GM21390 (cell line): Measurements from ENCODE around the gene BICDL2.

Experiments
- ATAC-seq: cut with Tn5 transposase; IDR thresholded peaks from one replicate; pipeline ENCODE4 v1.9.1; 2021; ENCODE audit not compliant: unreplicated experiment

The BICDL2 gene

DNA sequence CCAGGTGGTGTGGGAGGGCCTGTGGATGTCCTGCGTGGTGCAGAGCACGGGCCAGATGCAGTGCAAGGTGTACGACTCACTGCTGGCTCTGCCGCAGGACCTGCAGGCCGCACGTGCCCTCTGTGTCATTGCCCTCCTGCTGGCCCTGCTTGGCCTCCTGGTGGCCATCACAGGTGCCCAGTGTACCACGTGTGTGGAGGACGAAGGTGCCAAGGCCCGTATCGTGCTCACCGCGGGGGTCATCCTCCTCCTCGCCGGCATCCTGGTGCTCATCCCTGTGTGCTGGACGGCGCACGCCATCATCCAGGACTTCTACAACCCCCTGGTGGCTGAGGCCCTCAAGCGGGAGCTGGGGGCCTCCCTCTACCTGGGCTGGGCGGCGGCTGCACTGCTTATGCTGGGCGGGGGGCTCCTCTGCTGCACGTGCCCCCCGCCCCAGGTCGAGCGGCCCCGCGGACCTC is 23.2 kb downstream of the BICDL2 start:
- ATAC-seq = no peak

- no peak for ATAC-seq
Measured at GRCh38 chr16:3012828-3013420, 23.8 kb downstream of the BICDL2 start, which contains the start of gene CLDN9. Gene CLDN9 (plus strand): TSS chr16:3012923. CDS start chr16:3013363, 440 bp downstream.

DNA sequence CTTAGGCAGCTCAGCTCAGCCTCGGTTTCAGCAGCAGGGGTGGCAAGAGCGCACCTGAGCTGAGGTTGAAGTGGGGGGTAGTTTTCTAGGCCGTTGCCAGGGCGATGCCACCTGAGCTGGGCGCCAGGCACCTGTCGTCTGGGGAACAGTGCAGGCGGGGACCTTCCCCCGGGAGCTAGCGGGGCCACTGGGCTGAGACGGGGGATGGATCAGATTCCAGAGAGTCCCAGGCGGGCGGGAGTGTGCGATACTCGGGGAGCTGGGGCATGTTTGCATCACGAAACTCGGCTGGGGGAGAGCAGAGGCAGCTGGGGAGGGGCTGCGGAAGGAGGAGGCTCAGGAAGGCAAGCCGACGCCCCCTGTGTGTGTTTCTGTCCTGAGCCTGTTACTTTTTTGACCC is 24.5 kb downstream of the BICDL2 start:
- ATAC-seq = no peak

- ATAC-seq = no peak
Measured at GRCh38 chr16:3010510-3010909, 26.2 kb downstream of the BICDL2 start.

- ATAC-seq = no peak
Measured at GRCh38 chr16:3009568-3010390, 27.0 kb downstream of the BICDL2 start.

DNA sequence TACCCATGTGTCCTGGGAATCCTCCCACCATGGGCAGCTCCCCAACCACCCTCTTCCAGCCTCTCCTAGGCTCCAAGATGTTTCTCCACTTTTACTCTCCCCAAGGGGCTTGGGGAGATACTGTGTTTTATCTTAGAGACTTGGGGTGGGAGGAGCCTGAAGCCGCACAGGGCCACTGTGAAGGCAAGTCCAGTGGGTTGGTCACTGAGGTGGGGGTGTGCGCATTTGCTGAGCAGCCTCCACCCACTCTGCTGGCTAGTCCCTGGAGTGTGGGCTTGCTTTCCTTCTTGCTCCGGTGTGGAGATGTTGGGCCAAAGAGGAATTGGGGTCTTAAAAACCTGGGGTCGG is 28.1 kb downstream of the BICDL2 start:
- ATAC-seq = no peak

DNA sequence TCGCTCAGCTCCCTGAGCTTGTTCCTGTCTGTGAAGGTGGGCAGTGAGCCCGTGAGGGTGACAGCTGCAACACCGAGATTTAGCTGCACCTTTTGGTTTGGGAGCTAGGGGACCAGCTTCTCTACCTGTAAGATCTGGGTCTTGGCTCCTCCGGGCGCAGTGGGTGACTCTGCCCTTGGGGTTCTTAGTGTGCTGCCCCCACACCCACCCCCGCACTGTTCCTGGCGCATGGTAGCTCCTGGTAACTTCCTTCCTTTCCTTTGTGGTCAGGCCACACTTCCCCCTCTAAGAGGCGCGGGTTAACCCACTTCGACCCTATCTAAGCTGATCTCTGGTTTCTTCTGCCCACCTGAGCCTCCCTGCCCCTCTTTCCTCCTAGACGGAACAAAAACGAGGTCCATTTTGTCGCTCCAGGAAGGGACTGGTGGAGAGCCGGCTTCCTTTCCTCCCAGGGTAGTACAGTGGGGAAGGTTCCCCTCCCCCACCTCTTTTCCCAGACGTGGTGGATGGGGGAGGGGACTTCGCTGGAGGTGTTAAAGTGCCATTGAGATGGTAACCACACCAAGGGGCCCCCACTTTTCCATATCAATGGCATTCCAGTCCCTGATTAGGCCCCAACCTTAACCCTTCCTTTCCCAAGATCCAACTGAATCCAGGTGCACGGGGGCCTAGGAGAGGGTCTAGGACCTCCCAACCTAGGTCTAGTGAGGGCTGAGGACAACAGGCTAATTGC is 28.6 kb downstream of the BICDL2 start:
- ATAC-seq = no peak

DNA sequence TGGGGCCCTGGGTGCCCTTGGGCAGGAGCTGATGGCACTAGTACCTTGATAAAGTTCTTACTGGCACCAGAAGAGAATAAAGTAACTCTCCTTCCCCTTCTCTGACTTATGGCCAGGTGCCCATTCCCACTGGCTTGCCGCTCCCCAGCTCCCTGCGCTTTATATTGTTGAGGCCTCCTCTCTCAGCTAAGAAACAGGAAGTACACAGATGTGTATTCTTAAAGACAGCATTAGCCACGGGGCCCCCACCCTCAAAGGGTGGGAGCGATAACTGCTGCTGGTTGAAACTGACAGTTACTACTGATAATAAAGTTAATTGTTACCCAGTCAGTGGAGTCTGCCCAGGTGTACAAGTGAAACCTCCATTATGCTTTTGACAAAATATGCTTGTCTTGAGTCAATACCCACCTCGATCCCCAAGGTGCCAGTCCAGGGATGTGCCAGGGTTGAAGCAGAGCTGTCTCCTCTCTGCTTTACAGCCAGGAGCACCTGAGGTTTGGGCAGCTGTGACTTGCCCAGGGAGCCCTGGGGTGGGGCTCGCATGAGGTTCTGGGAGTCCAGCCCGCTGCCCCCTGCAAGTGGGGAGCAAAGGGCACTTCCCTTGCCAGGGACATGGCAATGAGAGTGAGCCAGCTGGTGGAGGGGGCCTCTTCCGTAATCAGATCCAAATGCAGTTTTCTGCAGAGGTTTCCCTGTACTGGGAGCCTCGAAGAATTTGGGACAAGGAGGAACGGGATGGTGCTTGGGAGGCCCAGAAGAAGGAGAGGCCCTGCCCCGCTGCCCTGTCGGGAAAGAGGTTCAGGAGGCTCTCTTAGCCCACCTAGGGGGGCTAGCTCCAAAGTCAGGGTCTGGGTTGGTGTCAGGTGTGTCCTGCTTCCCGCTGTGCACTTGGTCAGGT is 29.4 kb downstream of the BICDL2 start:
- no peak for ATAC-seq

- ATAC-seq = no peak
Measured at GRCh38 chr16:3004781-3005284, 31.9 kb downstream of the BICDL2 start.

DNA sequence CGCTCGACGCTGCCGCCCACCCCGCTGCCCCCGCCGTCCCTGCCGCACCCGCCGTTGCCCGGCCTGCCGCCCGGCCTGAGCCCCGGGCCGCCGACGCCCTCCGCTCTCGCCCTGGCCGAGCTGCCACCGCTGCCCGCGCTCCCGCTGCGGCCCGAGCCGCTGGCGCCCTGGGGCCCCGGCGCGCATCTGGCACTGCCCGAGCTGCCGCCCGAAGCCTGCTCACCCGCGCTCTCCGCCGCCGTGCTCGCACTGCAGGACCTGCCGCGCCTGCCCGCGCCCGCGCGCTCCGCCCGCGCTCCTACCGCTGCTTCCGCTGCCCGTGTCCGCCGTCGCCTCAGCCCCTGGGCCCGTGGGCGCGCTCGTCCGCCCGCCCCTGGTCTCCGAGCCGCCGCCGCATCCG is 32.4 kb downstream of the BICDL2 start:
- ATAC-seq = no peak

DNA sequence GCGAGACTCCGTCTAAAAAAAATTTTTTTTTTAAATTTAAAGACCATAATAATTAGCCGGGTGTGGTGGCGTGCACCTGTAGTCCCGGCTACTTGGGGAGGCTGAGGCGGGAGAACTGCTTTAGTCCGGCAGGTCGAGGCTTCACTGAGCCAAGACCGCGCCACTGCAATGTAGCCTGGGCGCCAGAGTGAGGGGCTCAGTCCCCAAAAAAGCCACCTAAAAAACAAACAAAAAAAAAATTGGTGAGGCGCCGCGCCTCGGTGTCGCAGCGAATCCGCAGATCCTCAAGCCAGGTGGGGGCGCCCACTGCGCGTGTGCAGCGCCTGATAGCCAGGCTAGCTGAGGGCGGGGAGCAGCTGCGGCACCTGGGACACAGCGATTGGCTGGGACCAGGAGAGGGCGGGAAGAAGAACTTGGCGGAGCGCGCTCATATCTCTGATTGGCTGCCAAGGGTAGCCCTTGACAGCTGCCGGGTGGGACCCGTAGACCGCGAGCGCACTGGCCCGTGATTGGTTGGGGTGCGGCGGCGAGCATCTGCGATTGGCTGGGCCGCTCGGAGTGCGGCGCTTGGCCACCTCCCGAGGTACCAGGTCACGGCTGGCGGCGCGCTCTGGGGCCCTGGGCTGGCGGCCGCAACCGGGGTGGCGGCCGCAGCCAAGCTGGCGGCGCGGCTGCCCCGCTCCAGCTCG is 33.0 kb downstream of the BICDL2 start:
- peak; percentile 87 for ATAC-seq

GRCh38 chr16:3001316-3001715 is 35.4 kb downstream of the BICDL2 start:
- ATAC-seq = no peak

DNA sequence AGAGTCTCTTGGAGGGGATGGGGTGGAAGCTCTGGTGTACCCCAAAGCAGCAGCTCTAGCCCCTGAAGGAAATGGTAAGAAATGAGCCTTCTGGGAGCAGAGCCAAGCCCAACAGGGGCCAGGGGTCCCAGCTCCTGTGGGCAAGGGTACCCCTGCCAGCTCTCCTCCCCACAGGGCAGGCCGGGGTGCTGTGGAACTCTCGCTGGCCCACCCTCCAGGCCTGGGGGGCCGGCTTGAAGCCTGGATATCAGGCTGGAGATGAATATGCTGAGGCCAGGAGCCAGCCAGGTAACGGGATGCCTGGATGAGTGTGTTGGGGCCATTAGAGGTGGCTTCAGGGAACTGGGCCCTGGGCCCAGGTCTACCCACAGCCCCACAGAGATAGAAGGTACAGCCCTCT is 36.2 kb downstream of the BICDL2 start:
- ATAC-seq = no peak

DNA sequence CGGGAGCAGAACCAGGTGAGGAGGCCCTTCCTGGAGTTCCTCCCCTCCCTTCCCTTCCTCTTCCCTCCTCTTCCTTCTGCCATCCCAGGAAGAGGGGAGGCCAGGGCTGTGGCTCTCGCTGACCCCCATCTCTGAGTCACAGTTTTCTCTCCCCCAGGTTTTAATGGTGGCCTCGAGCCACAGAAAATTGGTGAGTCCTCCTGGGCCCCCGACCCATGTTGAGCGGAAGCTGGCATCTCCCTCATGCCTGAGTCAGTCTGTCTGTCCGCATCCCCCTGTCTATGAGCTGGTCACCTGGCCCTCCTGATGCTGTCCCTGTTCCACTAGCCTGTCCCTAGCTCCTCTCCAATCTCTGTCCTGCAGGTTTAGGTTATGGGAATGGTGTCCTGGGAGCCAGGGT is 36.8 kb downstream of the BICDL2 start:
- no peak for ATAC-seq

- ATAC-seq = no peak
Measured at GRCh38 chr16:2996298-2996697, 40.4 kb downstream of the BICDL2 start.

DNA sequence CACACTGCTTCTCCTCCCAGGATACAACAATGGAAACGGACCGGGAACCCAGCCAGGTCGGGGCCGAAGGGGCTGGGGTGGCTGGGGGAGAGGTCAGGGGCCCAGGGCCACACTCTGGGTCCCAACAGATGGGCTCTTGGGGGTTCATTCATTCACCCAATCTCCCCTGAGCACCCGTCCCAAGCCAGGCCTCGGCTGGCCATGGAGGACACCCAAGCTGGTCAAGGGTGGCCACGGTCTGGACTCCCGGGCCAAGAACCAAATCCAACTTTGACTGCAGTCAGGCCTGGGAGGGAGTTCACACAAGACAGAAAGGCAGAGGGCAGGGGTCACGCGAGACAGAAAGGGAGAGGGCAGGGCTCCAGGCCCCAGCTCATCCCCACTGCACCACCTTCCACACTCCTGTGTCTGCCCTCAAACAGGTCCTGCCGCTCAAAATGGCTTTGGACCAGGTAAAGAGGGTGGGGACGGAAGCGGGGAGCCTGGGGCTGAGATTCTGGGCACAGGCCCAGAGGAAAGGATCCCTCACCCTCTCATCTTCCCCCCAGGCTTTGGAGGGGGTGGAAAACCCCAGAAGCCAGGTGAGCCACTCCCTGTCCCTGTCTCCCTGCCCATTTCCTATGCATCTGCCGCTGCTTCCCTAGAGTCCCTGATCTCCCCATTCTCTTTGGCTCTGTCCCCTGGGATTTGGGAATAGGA is 44.2 kb downstream of the BICDL2 start:
- no peak for ATAC-seq

DNA sequence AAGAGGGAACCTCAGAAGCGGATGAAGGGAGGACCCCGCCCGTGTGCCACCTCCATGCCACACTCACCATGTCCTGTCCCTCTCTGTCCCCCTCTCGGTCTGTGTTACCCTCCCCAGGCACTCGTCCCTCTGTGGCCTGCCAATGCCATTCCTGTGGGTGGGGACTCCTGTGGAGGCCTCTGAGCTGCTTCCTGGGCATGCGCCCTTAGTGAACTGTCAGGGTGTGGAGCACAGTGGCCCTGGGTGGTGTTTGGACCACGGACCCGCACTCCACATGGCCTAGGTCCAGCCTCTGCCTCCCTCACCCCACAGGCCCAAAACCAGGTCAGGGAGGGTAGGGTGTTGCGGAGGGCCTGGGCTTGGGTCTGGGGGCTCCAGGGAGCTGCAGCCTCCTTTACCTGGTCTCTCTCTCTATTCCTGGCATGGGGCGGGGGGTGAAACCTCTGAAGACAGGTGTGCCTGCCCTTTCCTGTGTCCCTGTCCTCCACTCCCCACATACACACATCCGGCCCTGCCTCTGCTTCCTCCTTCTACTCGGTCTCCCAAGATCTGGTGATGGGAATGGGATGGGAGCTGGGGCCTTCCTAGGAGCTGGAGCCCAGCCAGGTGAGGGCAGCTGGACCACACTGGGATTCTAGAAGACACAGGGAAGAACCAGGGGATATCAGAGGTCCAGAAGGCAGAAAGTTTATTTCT is 45.0 kb downstream of the BICDL2 start:
- no peak for ATAC-seq

GRCh38 chr16:2990891-2991290 is 45.9 kb downstream of the BICDL2 start:
- ATAC-seq = no peak

DNA sequence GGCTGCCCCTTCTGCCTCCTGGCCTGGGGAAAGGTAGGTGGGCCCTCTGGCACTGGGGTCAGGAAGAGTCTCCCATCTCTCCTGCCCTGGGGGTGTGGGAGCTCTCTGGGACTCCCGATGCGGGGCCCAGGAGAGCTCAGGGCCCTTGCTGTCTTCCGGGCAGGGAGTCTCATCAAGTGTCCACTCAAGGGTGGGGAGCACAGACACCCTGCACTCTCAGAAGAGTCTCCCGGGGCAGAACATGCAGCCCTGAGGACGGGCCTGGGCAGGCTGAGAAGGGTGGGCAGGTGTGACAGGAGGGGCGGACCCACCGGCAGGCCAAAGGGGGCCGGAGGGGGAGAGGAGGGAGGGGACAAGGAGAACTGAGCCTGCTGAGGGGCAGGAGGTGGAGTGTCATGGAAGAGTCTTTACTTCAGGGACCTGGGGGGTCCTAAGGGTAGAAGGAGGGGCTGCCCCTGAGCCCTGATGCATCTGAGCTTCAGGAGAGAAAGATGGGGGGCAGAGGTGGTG is 48.1 kb downstream of the BICDL2 start:
- no peak for ATAC-seq
